GM19240 (cell line): ENCODE data around the gene SLC23A2.
"Not testable (repeated sequence)": the region's sequence is repeated elsewhere in the genome, so short reads cannot be mapped to it uniquely, and the experiment has no call there.

Source experiments
- DNase-seq: peaks from one replicate; pipeline ENCODE4 v3.0.0; 2011; ENCODE audit warnings: low spot score; ENCODE audit not compliant: insufficient read length

The SLC23A2 gene

GRCh38 chr20:4936392-4936850 lies 64.9 kb downstream of the SLC23A2 start:
- DNase-seq, result no peak

GRCh38 chr20:4932061-4932460 lies 69.2 kb downstream of the SLC23A2 start:
- DNase-seq, result no peak

- DNase-seq, result no peak
Measured at GRCh38 chr20:4929686-4930397, 71.5 kb downstream of the SLC23A2 start.

- no peak for DNase-seq
Measured at GRCh38 chr20:4926531-4927156, 74.7 kb downstream of the SLC23A2 start.

GRCh38 chr20:4925842-4926530 lies 75.3 kb downstream of the SLC23A2 start:
- no peak for DNase-seq

GRCh38 chr20:4924446-4924845 lies 76.9 kb downstream of the SLC23A2 start:
- no peak for DNase-seq

GRCh38 chr20:4924032-4924431 lies 77.3 kb downstream of the SLC23A2 start:
- DNase-seq, result no peak

GRCh38 chr20:4922186-4922585 lies 79.1 kb downstream of the SLC23A2 start:
- no peak for DNase-seq

GRCh38 chr20:4921271-4921670 lies 80.0 kb downstream of the SLC23A2 start:
- DNase-seq, result not testable (repeated sequence)

- no peak for DNase-seq
Measured at GRCh38 chr20:4920655-4921054, 80.7 kb downstream of the SLC23A2 start.

- no peak for DNase-seq
Measured at GRCh38 chr20:4920131-4920530, 81.2 kb downstream of the SLC23A2 start.

GRCh38 chr20:4919047-4919704 lies 82.1 kb downstream of the SLC23A2 start:
- no peak for DNase-seq

GRCh38 chr20:4918473-4918872 lies 82.8 kb downstream of the SLC23A2 start:
- no peak for DNase-seq

GRCh38 chr20:4916971-4917881 lies 84.1 kb downstream of the SLC23A2 start:
- no peak for DNase-seq

- DNase-seq, result no peak
Measured at GRCh38 chr20:4913147-4913546, 88.2 kb downstream of the SLC23A2 start.

GRCh38 chr20:4912380-4913142 lies 88.7 kb downstream of the SLC23A2 start:
- DNase-seq, result no peak

GRCh38 chr20:4910951-4911350 lies 90.4 kb downstream of the SLC23A2 start:
- DNase-seq, result no peak

GRCh38 chr20:4905613-4906012 lies 95.7 kb downstream of the SLC23A2 start:
- DNase-seq, result no peak

- no peak for DNase-seq
Measured at GRCh38 chr20:4905195-4905594, 96.1 kb downstream of the SLC23A2 start.
